ENCODE data around the gene CLCN3. TPM values are rescaled to one million over a fixed set of nuclear protein-coding genes. Genes with fewer than 3 reads are reported as not detected.
A peak's percentile ranks its signal among the peaks of the same experiment; 100 is the strongest.

Gene CLCN3
- total RNA-seq, 2 donors from 2014 or later = 22.4 to 40.5 TPM

GRCh38 chr4:169626331-169627282, 6.2 kb downstream of the CLCN3 start:
- no peaks in the 10 kb centered on the region for H3K36me3 ChIP-seq (replicated peaks in 1 of 2; ENCODE audit: insufficient read depth in 1 of 2, low read depth in 2 of 2)
- H3K4me3 ChIP-seq = no peak overlapping the region
- peak; percentile 43 for ATAC-seq
- TF ChIP-seq CTCF (IDR thresholded peaks at IDR 0.05) (no peak), POLR2A (IDR thresholded peaks at IDR 0.05) (no peak)
- peaks cover 42% of the 10 kb centered on the region for H3K4me1 ChIP-seq
- WGBS, 2 donors = 70 to 75% methylated on average over 6 of the region's 6 CpGs
- DNase-seq = no peak
- H3K9me3 ChIP-seq = no peaks in the 10 kb centered on the region
- intact Hi-C loops (cut with DNase I) = no loop called here
- no peaks in the 10 kb centered on the region for H3K27me3 ChIP-seq
- H3K27ac ChIP-seq = peak overlapping the region in 3 of 4 donors; percentile 67 to 76 (median 74)

GRCh38 chr4:169627307-169627706, 6.9 kb downstream of the CLCN3 start:
- H3K36me3 ChIP-seq (replicated peaks in 1 of 2; ENCODE audit: insufficient read depth in 1 of 2, low read depth in 2 of 2) = no peaks in the 10 kb centered on the region
- H3K9me3 ChIP-seq = no peaks in the 10 kb centered on the region
- TF ChIP-seq POLR2A (IDR thresholded peaks at IDR 0.05) (no peak), CTCF (IDR thresholded peaks at IDR 0.05) (no peak)
- H3K27me3 ChIP-seq = no peaks in the 10 kb centered on the region
- 20 to 28% methylated on average over 1 of the region's 1 CpG for WGBS, 2 donors
- intact Hi-C loops (cut with DNase I) = no loop called here
- H3K4me3 ChIP-seq = no peak overlapping the region
- ATAC-seq (peak; percentile 92), DNase-seq (peak; percentile 34 to 62 (median 46))
- H3K4me1 ChIP-seq = peaks cover 42% of the 10 kb centered on the region
- H3K27ac ChIP-seq = peak overlapping the region in 3 of 4 donors; percentile 67 to 76 (median 74)

- no peak overlapping the region for H3K4me3 ChIP-seq
- DNase-seq (no peak), ATAC-seq (no peak)
- no peaks in the 10 kb centered on the region for H3K27me3 ChIP-seq
- H3K4me1 ChIP-seq = peaks cover 42% of the 10 kb centered on the region
- intact Hi-C loops (cut with DNase I) = no loop called here
- no peaks in the 10 kb centered on the region for H3K36me3 ChIP-seq (replicated peaks in 1 of 2; ENCODE audit: insufficient read depth in 1 of 2, low read depth in 2 of 2)
- peak overlapping the region in 2 of 4 donors; percentile 18 to 76 for H3K27ac ChIP-seq
- 37 to 54% methylated on average over 2 of the region's 2 CpGs for WGBS, 2 donors
- TF ChIP-seq CTCF (IDR thresholded peaks at IDR 0.05) (no peak), POLR2A (IDR thresholded peaks at IDR 0.05) (no peak)
- no peaks in the 10 kb centered on the region for H3K9me3 ChIP-seq
Observed at GRCh38 chr4:169628579-169628978, 8.2 kb downstream of the CLCN3 start.

- H3K27me3 ChIP-seq = no peaks in the 10 kb centered on the region
- ATAC-seq (no peak), DNase-seq (no peak)
- WGBS, 2 donors = 83 to 95% methylated on average over 3 of the region's 3 CpGs
- H3K4me1 ChIP-seq = peaks cover 52% of the 10 kb centered on the region
- peak overlapping the region in 1 of 4 donors; percentile 21 for H3K27ac ChIP-seq
- TF ChIP-seq POLR2A (IDR thresholded peaks at IDR 0.05) (no peak), CTCF (IDR thresholded peaks at IDR 0.05) (no peak)
- no peak overlapping the region for H3K4me3 ChIP-seq
- no peaks in the 10 kb centered on the region for H3K9me3 ChIP-seq
- no peaks in the 10 kb centered on the region for H3K36me3 ChIP-seq (replicated peaks in 1 of 2; ENCODE audit: insufficient read depth in 1 of 2, low read depth in 2 of 2)
- intact Hi-C loops (cut with DNase I) = no loop called here
Observed at GRCh38 chr4:169630069-169630468, 9.7 kb downstream of the CLCN3 start.
